Nephron (organoid): Measurements from ENCODE around the gene C1orf226.
A peak's percentile ranks its signal among the peaks of the same experiment; 100 is the strongest.
"Not testable (repeated sequence)": the region's sequence is repeated elsewhere in the genome, so short reads cannot be mapped to it uniquely, and the experiment has no call there.

Source experiments
- H3K27ac Mint-ChIP-seq, 3 experiments: 2 replicates each; pipeline ENCODE4 v1.8.0; 2020; ENCODE audit warnings: mixed read lengths in 3 of 3, mild to moderate bottlenecking in 2 of 3, moderate library complexity in 1 of 3
- H3K27me3 Mint-ChIP-seq: 2 replicates; pipeline ENCODE4 v1.8.0; 2021; ENCODE audit warnings: low read depth, mild to moderate bottlenecking, moderate library complexity, mixed read lengths
- H3K36me3 Mint-ChIP-seq: 2 replicates; pipeline ENCODE4 v1.8.0; 2020; ENCODE audit warnings: low read depth, mixed read lengths
- H3K4me1 Mint-ChIP-seq: 2 replicates; pipeline ENCODE4 v1.8.0; 2020; ENCODE audit warnings: mixed read lengths
- H3K4me3 Mint-ChIP-seq, 3 experiments: 2 replicates each; pipeline ENCODE4 v1.8.0; 2020; ENCODE audit warnings: mild to moderate bottlenecking in 3 of 3, mixed read lengths in 3 of 3, moderate library complexity in 2 of 3
- H3K9me3 Mint-ChIP-seq: 2 replicates; pipeline ENCODE4 v1.8.0; 2020; ENCODE audit warnings: mixed read lengths
- TF ChIP-seq, protein P1 (sequence below), 3 experiments: fragments of 200-600 bp; sonication (generic); IDR thresholded peaks; one replicate each; pipeline ENCODE4 v1.5.0; 2021; ENCODE audit warnings: antibody characterized with exemption in 3 of 3; ENCODE audit not compliant: unreplicated experiment in 3 of 3

Gene C1orf226

DNA sequence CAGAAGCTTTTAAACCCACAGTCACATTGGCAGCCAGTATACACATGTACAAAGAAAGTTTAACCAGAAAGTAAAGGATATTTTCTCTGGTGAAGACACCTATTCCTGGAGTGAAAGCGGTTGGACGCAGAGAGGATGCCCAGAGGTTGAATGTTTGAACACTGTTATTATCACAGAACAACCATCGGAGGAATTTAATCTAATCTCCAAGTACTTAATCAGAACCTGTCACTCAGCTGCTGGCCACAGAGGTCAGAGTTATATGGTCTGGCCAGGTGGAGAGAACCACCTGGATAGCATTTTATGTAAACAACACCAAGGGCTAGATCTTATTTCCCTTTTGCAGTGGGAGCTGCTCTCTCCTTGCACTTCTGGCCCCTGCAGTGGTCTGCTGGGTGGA is 34.2 kb upstream of the C1orf226 start:
- Mint-ChIP-seq H3K27me3 (no peaks in the 10 kb centered on the region), H3K36me3 (peaks cover 20% of the 10 kb centered on the region), H3K4me1 (peaks cover 13% of the 10 kb centered on the region), H3K27ac (peak overlapping the region; percentile 2 to 42 (median 15)), H3K9me3 (no peaks in the 10 kb centered on the region), H3K4me3 (no peak overlapping the region)
- TF ChIP-seq, protein P1, sequence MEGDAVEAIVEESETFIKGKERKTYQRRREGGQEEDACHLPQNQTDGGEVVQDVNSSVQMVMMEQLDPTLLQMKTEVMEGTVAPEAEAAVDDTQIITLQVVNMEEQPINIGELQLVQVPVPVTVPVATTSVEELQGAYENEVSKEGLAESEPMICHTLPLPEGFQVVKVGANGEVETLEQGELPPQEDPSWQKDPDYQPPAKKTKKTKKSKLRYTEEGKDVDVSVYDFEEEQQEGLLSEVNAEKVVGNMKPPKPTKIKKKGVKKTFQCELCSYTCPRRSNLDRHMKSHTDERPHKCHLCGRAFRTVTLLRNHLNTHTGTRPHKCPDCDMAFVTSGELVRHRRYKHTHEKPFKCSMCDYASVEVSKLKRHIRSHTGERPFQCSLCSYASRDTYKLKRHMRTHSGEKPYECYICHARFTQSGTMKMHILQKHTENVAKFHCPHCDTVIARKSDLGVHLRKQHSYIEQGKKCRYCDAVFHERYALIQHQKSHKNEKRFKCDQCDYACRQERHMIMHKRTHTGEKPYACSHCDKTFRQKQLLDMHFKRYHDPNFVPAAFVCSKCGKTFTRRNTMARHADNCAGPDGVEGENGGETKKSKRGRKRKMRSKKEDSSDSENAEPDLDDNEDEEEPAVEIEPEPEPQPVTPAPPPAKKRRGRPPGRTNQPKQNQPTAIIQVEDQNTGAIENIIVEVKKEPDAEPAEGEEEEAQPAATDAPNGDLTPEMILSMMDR (IDR thresholded peaks at IDR 0.05; ENCODE audit: unreplicated experiment in 3 of 3) = no peak

DNA sequence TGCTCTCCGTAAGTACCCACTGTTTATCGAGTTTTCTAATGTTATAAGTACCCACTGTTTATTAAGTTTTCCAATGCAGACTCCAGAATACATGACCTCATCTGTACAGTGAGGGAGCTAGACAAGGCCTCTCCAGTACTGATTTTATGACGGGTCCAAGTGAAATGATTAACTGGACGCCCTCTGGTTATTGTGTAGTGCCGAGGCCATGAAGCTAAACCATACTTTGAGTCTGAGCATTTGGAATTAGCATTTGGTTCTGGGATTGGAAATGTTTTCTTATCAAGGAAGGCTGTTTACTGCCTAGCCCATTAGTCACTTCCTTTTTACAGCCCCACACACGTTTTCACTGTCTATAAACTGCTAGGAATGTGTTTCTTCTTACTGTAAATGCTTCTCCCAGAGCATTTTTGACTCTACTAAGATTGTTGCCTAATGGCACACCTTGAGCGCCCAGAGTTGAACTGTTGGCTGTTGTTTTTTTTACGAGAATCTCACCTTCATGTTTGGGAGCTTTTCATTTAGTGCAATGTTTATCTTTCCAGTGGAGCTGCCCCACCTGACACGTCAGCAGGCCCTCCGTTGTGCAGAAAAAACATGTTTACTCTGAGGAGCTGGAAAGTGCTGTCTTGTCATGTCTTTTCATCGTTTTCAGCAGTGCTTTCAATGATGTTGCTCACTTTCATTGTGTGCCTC is 31.7 kb upstream of the C1orf226 start:
- Mint-ChIP-seq H3K9me3 (no peaks in the 10 kb centered on the region), H3K36me3 (peaks cover 16% of the 10 kb centered on the region), H3K27me3 (no peaks in the 10 kb centered on the region), H3K4me3 (no peak overlapping the region), H3K27ac (peak overlapping the region; percentile 91 to 95 (median 92)), H3K4me1 (peaks cover 18% of the 10 kb centered on the region)
- TF ChIP-seq, protein P1 (IDR thresholded peaks at IDR 0.05; ENCODE audit: unreplicated experiment in 3 of 3) = no peak

DNA sequence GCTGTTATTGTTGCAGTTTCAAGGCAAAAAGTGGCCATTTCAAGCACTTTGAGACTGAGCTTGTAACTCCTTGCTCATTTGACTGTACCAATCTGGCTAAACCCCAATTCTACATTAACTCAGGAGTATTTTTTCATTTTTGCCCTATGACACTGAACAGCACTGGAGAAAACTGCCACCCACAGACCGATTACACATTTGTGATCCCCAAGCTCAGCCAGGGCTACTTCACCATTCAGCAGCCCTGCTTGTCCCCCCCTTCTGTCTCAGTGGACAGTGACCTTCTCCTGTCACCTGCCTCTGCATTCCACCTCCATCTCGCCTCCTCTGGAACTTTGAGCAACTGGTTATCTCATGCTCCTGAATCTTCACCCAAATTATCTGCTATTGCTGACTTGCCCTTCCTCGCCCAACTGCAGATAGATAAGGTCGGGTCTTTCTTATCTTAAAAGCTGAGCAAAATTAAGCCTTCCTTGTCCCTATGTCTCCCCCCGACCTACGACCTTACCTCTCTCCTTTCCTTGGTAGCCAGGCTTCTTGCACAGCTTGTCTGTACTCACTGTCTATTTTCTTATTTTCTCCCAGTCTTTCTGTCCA is 30.2 kb upstream of the C1orf226 start:
- TF ChIP-seq, protein P1 (IDR thresholded peaks at IDR 0.05; ENCODE audit: unreplicated experiment in 3 of 3) = no peak
- Mint-ChIP-seq H3K4me1 (peaks cover 18% of the 10 kb centered on the region), H3K27ac (peak overlapping the region; percentile 11 to 37 (median 21)), H3K9me3 (no peaks in the 10 kb centered on the region), H3K27me3 (no peaks in the 10 kb centered on the region), H3K36me3 (peaks cover 19% of the 10 kb centered on the region), H3K4me3 (no peak overlapping the region)

DNA sequence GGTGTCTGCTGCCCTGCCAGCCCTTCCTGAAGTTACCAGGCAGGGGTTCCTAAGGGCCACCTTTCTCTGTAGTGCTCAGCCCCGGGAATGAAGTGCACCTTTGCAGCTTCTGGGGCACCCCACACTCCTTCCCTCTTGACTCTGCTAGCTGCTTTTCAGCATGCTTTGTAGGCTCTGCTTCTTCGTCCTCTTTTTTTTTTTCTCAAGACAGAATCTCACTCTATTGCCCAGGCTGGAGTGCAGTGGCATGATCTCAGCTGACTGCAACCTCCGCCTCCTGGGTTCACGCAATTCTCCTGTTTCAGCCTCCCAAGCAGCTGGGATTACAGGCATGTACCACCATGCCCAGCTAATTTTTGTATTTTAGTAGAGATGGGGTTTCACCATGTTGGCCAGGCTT is 29.7 kb upstream of the C1orf226 start:
- H3K27me3 Mint-ChIP-seq, H3K4me3 Mint-ChIP-seq, H3K9me3 Mint-ChIP-seq: not testable (repeated sequence)
- Mint-ChIP-seq H3K27ac (peak overlapping the region; percentile 11 to 37 (median 21)), H3K4me1 (peaks cover 18% of the 10 kb centered on the region), H3K36me3 (peaks cover 16% of the 10 kb centered on the region)

DNA sequence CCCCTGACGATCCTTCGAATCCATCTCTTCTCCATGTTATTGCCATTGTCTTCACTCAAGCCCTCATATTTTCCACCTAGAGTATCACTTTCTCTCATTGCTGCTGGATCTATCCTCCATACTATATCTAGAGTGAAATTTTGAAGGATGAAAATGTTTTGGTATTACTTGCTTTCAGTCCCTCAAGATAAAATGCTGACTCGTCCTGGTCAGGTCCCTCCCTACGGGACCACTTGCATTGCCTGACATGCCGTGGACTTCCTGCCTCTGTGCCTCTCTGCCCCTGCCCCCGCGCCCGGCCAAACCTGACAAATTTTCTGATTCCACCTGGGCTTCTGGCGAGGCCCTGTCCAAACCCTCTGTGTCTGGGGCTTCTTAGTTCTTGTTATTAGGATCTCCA is 28.4 kb upstream of the C1orf226 start:
- Mint-ChIP-seq H3K27me3 (no peaks in the 10 kb centered on the region), H3K9me3 (no peaks in the 10 kb centered on the region), H3K4me3 (no peak overlapping the region), H3K4me1 (peaks cover 18% of the 10 kb centered on the region), H3K27ac (peak overlapping the region; percentile 2 to 24 (median 14)), H3K36me3 (peaks cover 18% of the 10 kb centered on the region)
- TF ChIP-seq, protein P1 (IDR thresholded peaks at IDR 0.05; ENCODE audit: unreplicated experiment in 3 of 3) = no peak

DNA sequence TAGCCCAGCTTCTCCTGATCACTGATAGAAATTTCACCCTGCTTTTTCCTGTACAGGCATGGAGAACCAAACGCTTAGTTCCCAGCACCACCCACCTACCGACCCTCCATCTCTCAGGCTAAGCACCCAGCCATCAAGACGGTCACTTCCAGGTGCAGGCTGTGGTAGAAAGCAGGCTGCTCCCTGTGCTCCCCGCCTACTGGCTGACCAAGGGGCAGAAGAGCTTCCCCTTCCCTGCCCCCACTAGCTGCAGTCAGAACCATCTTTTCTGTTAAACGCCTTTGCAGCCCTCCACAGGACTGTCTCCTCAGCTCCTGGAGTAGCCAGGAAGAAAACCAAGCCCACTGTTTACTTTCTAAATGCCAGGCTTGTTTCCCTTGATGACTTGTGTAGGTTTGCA is 27.8 kb upstream of the C1orf226 start:
- no peaks in the 10 kb centered on the region for H3K9me3 Mint-ChIP-seq
- H3K4me3 Mint-ChIP-seq = no peak overlapping the region
- peak overlapping the region in 2 of 3 experiments; percentile 2 to 14 for H3K27ac Mint-ChIP-seq
- peaks cover 18% of the 10 kb centered on the region for H3K4me1 Mint-ChIP-seq
- TF ChIP-seq, protein P1 (IDR thresholded peaks at IDR 0.05; ENCODE audit: unreplicated experiment in 3 of 3) = no peak
- H3K36me3 Mint-ChIP-seq = peaks cover 18% of the 10 kb centered on the region
- H3K27me3 Mint-ChIP-seq = no peaks in the 10 kb centered on the region
